ENCODE data around the gene RGMA. TPM values are rescaled to one million over a fixed set of nuclear protein-coding genes. Genes with fewer than 3 reads are reported as not detected.

Gene RGMA
- total RNA-seq, 1 donor from 2014 or later = 56.6 TPM

GRCh38 chr15:93076875-93077274 is 12.1 kb downstream of the RGMA start:
- H3K4me3 Mint-ChIP-seq (ENCODE audit: unreplicated experiment) = no peak overlapping the region
- H3K27ac Mint-ChIP-seq (ENCODE audit: unreplicated experiment) = no peak overlapping the region
- peaks cover 15% of the 10 kb centered on the region for H3K4me1 Mint-ChIP-seq (ENCODE audit: low read depth, unreplicated experiment)
- peaks cover 7% of the 10 kb centered on the region for H3K27me3 Mint-ChIP-seq (ENCODE audit: unreplicated experiment)
- H3K36me3 Mint-ChIP-seq (ENCODE audit: unreplicated experiment) = no peaks in the 10 kb centered on the region
- peaks cover 8% of the 10 kb centered on the region for H3K9me3 Mint-ChIP-seq (ENCODE audit: unreplicated experiment)
- TF ChIP-seq CTCF (IDR thresholded peaks at IDR 0.05; ENCODE audit: partially characterized antibody, unreplicated experiment) = no peak
- DNase-seq = no peak

GRCh38 chr15:93076217-93076616 is 12.8 kb downstream of the RGMA start:
- peaks cover 9% of the 10 kb centered on the region for H3K9me3 Mint-ChIP-seq (ENCODE audit: unreplicated experiment)
- peaks cover 18% of the 10 kb centered on the region for H3K4me1 Mint-ChIP-seq (ENCODE audit: low read depth, unreplicated experiment)
- no peak overlapping the region for H3K27ac Mint-ChIP-seq (ENCODE audit: unreplicated experiment)
- peaks cover 7% of the 10 kb centered on the region for H3K27me3 Mint-ChIP-seq (ENCODE audit: unreplicated experiment)
- H3K36me3 Mint-ChIP-seq (ENCODE audit: unreplicated experiment) = no peaks in the 10 kb centered on the region
- H3K4me3 Mint-ChIP-seq (ENCODE audit: unreplicated experiment) = no peak overlapping the region
- DNase-seq = no peak
- no peak for TF ChIP-seq CTCF (IDR thresholded peaks at IDR 0.05; ENCODE audit: partially characterized antibody, unreplicated experiment)

GRCh38 chr15:93074599-93074998 is 14.4 kb downstream of the RGMA start:
- Mint-ChIP-seq H3K9me3 (ENCODE audit: unreplicated experiment) (peaks cover 9% of the 10 kb centered on the region), H3K27me3 (ENCODE audit: unreplicated experiment) (peaks cover 7% of the 10 kb centered on the region), H3K36me3 (ENCODE audit: unreplicated experiment) (no peaks in the 10 kb centered on the region), H3K27ac (ENCODE audit: unreplicated experiment) (no peak overlapping the region), H3K4me3 (ENCODE audit: unreplicated experiment) (no peak overlapping the region), H3K4me1 (ENCODE audit: low read depth, unreplicated experiment) (peaks cover 27% of the 10 kb centered on the region)
- DNase-seq = no peak
- TF ChIP-seq CTCF (IDR thresholded peaks at IDR 0.05; ENCODE audit: partially characterized antibody, unreplicated experiment) = no peak

- TF ChIP-seq CTCF (IDR thresholded peaks at IDR 0.05; ENCODE audit: partially characterized antibody, unreplicated experiment) = no peak
- peaks cover 27% of the 10 kb centered on the region for H3K4me1 Mint-ChIP-seq (ENCODE audit: low read depth, unreplicated experiment)
- peaks cover 7% of the 10 kb centered on the region for H3K27me3 Mint-ChIP-seq (ENCODE audit: unreplicated experiment)
- peak overlapping the region; percentile 72 for H3K27ac Mint-ChIP-seq (ENCODE audit: unreplicated experiment)
- no peaks in the 10 kb centered on the region for H3K36me3 Mint-ChIP-seq (ENCODE audit: unreplicated experiment)
- no peak for DNase-seq
- peaks cover 9% of the 10 kb centered on the region for H3K9me3 Mint-ChIP-seq (ENCODE audit: unreplicated experiment)
- H3K4me3 Mint-ChIP-seq (ENCODE audit: unreplicated experiment) = peak overlapping the region; percentile 94
These were observed 15.5 kb downstream of the RGMA start for GRCh38 chr15:93073465-93073952.

- peaks cover 7% of the 10 kb centered on the region for H3K27me3 Mint-ChIP-seq (ENCODE audit: unreplicated experiment)
- peaks cover 32% of the 10 kb centered on the region for H3K4me1 Mint-ChIP-seq (ENCODE audit: low read depth, unreplicated experiment)
- peak overlapping the region; percentile 99 for H3K4me3 Mint-ChIP-seq (ENCODE audit: unreplicated experiment)
- no peaks in the 10 kb centered on the region for H3K36me3 Mint-ChIP-seq (ENCODE audit: unreplicated experiment)
- H3K27ac Mint-ChIP-seq (ENCODE audit: unreplicated experiment) = peak overlapping the region; percentile 72
- peak; percentile 82 for DNase-seq
- TF ChIP-seq CTCF (IDR thresholded peaks at IDR 0.05; ENCODE audit: partially characterized antibody, unreplicated experiment) = no peak
- H3K9me3 Mint-ChIP-seq (ENCODE audit: unreplicated experiment) = peaks cover 11% of the 10 kb centered on the region
These were observed 16.3 kb downstream of the RGMA start for GRCh38 chr15:93072411-93073394.

Measured in glutamatergic neuron (in vitro differentiated cells).